ENCODE data around the gene XPO6. TPM values are rescaled to one million over a fixed set of nuclear protein-coding genes. Genes with fewer than 3 reads are reported as not detected.

Gene XPO6
- polyA plus RNA-seq, 1 donor from 2014 or later, result 104 TPM

DNA sequence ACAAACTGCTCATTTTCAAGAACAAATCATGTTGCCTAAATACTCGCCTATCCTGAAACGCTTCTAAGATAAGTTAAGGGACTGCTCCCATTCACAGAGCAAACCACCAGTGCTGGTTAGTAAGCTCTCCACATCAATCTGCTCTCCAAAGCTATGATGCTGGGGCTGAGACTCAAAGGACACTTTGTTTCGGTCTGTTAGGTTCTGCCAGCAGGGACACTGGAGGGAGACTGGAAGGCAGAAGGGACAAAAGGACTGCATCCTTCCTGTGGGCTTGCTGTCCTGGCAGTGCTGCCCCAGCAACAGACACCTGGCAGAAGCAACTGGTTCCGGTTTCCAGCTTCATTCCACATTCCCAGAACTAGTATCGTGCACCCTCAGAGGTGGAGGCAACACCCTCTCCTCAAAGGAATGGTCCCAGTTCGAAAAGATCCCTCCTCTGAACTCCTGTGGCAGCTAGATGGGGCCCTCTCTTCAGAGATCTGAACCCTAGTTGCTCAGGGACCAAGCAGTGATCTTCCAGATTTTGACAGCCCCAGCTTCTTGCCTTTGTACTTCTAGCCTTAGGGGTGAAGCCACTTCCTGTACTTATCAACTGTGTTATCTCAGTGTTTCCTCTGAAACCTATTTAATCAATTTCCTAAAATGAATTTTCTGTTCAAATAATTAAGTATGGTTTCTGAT is 74.9 kb downstream of the XPO6 start:
- H3K4me3 ChIP-seq (ENCODE audit: low read length), result no peak overlapping the region
- no peak overlapping the region for H3K9ac ChIP-seq (ENCODE audit: low read length)
- no peak overlapping the region for H3K4me2 ChIP-seq (ENCODE audit: low read length)
- H3K27ac ChIP-seq (ENCODE audit: low read length), result no peak overlapping the region
- no peaks in the 10 kb centered on the region for H4K20me1 ChIP-seq (ENCODE audit: insufficient read depth)
- TF ChIP-seq, protein P1, sequence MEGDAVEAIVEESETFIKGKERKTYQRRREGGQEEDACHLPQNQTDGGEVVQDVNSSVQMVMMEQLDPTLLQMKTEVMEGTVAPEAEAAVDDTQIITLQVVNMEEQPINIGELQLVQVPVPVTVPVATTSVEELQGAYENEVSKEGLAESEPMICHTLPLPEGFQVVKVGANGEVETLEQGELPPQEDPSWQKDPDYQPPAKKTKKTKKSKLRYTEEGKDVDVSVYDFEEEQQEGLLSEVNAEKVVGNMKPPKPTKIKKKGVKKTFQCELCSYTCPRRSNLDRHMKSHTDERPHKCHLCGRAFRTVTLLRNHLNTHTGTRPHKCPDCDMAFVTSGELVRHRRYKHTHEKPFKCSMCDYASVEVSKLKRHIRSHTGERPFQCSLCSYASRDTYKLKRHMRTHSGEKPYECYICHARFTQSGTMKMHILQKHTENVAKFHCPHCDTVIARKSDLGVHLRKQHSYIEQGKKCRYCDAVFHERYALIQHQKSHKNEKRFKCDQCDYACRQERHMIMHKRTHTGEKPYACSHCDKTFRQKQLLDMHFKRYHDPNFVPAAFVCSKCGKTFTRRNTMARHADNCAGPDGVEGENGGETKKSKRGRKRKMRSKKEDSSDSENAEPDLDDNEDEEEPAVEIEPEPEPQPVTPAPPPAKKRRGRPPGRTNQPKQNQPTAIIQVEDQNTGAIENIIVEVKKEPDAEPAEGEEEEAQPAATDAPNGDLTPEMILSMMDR (IDR thresholded peaks at IDR 0.05; ENCODE audit: poor library complexity, severe bottlenecking), result no peak
- no peak for TF ChIP-seq RAD21 (conservative IDR thresholded peaks at IDR 0.05)
- no peak for TF ChIP-seq SMC3 (conservative IDR thresholded peaks at IDR 0.05; ENCODE audit: poor library complexity)
- TF ChIP-seq, protein P2, sequence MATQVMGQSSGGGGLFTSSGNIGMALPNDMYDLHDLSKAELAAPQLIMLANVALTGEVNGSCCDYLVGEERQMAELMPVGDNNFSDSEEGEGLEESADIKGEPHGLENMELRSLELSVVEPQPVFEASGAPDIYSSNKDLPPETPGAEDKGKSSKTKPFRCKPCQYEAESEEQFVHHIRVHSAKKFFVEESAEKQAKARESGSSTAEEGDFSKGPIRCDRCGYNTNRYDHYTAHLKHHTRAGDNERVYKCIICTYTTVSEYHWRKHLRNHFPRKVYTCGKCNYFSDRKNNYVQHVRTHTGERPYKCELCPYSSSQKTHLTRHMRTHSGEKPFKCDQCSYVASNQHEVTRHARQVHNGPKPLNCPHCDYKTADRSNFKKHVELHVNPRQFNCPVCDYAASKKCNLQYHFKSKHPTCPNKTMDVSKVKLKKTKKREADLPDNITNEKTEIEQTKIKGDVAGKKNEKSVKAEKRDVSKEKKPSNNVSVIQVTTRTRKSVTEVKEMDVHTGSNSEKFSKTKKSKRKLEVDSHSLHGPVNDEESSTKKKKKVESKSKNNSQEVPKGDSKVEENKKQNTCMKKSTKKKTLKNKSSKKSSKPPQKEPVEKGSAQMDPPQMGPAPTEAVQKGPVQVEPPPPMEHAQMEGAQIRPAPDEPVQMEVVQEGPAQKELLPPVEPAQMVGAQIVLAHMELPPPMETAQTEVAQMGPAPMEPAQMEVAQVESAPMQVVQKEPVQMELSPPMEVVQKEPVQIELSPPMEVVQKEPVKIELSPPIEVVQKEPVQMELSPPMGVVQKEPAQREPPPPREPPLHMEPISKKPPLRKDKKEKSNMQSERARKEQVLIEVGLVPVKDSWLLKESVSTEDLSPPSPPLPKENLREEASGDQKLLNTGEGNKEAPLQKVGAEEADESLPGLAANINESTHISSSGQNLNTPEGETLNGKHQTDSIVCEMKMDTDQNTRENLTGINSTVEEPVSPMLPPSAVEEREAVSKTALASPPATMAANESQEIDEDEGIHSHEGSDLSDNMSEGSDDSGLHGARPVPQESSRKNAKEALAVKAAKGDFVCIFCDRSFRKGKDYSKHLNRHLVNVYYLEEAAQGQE (IDR thresholded peaks at IDR 0.05; ENCODE audit: borderline replicate concordance), result no peak
- no peak for TF ChIP-seq MXI1 (conservative IDR thresholded peaks at IDR 0.05; ENCODE audit: poor library complexity, severe bottlenecking)
- TF ChIP-seq EZH2 (IDR thresholded peaks at IDR 0.05; ENCODE audit: borderline replicate concordance, insufficient read depth, low read length, poor library complexity, severe bottlenecking), result no peak
- no peak for TF ChIP-seq POLR2AphosphoS5 (IDR thresholded peaks at IDR 0.05)
- no peak for TF ChIP-seq EP300 (conservative IDR thresholded peaks at IDR 0.05; ENCODE audit: poor library complexity, severe bottlenecking)
- no peak for TF ChIP-seq TAF1 (IDR thresholded peaks at IDR 0.05; ENCODE audit: low read depth)
- no peaks in the 10 kb centered on the region for H3K27me3 ChIP-seq (ENCODE audit: insufficient read depth, low read depth, low read length)
- no peak overlapping the region for H2AFZ ChIP-seq (ENCODE audit: low read depth, low read length)
- H3K9me3 ChIP-seq (ENCODE audit: low read length), result no peaks in the 10 kb centered on the region
- H3K9me2 ChIP-seq (ENCODE audit: insufficient read depth, low read length), result no peaks in the 10 kb centered on the region
- no peaks in the 10 kb centered on the region for H3K36me3 ChIP-seq (ENCODE audit: insufficient read depth, low read length)
- no peaks in the 10 kb centered on the region for H3K79me2 ChIP-seq (replicated peaks; ENCODE audit: insufficient read depth, low read length)
- H3F3A ChIP-seq (ENCODE audit: insufficient read depth, low read length, poor library complexity, severe bottlenecking), result no peaks in the 10 kb centered on the region

DNA sequence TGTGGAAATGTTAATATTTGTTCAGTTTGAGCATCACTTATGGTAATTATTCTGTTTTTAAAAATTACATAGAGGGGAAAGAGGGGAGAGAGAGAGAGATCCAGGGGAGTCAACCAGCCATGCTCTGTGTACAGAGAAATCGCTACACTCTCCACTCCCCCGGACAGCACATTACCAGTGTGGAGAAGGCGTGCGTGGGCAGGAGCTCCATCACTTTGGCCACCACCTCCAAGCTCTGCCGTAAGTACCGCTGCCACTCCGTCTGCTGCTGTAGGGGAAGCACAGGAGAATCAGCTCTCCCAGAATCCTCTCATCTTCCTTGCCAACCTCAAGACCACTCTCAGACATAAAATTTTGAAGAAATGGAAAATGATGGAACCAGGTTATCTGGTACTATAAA is 78.1 kb downstream of the XPO6 start:
- Histone ChIP-seq H3K36me3 (ENCODE audit: insufficient read depth, low read length) (peaks cover 4% of the 10 kb centered on the region), H3K9ac (ENCODE audit: low read length) (no peak overlapping the region), H3K27ac (ENCODE audit: low read length) (no peak overlapping the region), H3K4me2 (ENCODE audit: low read length) (no peak overlapping the region), H3K79me2 (replicated peaks; ENCODE audit: insufficient read depth, low read length) (no peaks in the 10 kb centered on the region), H3K27me3 (ENCODE audit: insufficient read depth, low read depth, low read length) (no peaks in the 10 kb centered on the region), H3K4me3 (ENCODE audit: low read length) (no peak overlapping the region), H3F3A (ENCODE audit: insufficient read depth, low read length, poor library complexity, severe bottlenecking) (no peaks in the 10 kb centered on the region), H4K20me1 (ENCODE audit: insufficient read depth) (no peaks in the 10 kb centered on the region), H3K9me3 (ENCODE audit: low read length) (no peaks in the 10 kb centered on the region), H3K9me2 (ENCODE audit: insufficient read depth, low read length) (no peaks in the 10 kb centered on the region), H2AFZ (ENCODE audit: low read depth, low read length) (no peak overlapping the region)
- TF ChIP-seq, protein P1 (IDR thresholded peaks at IDR 0.05; ENCODE audit: poor library complexity, severe bottlenecking), result no peak
- TF ChIP-seq MXI1 (conservative IDR thresholded peaks at IDR 0.05; ENCODE audit: poor library complexity, severe bottlenecking) (no peak), POLR2AphosphoS5 (IDR thresholded peaks at IDR 0.05) (no peak), TAF1 (IDR thresholded peaks at IDR 0.05; ENCODE audit: low read depth) (no peak), RAD21 (conservative IDR thresholded peaks at IDR 0.05) (no peak), SMC3 (conservative IDR thresholded peaks at IDR 0.05; ENCODE audit: poor library complexity) (no peak), EP300 (conservative IDR thresholded peaks at IDR 0.05; ENCODE audit: poor library complexity, severe bottlenecking) (no peak), EZH2 (IDR thresholded peaks at IDR 0.05; ENCODE audit: borderline replicate concordance, insufficient read depth, low read length, poor library complexity, severe bottlenecking) (no peak)
- TF ChIP-seq, protein P2 (IDR thresholded peaks at IDR 0.05; ENCODE audit: borderline replicate concordance), result no peak
